Fibroblast of mammary gland (primary cell): ENCODE results near the gene NUDT12.

Source experiments
- DNase-seq: peaks from one replicate; pipeline ENCODE4 v3.0.0-alpha.2; 2010; ENCODE audit warnings: low read depth
- H3K4me3 ChIP-seq: 2 replicates; pipeline ENCODE4 v1.5.1; 2011; ENCODE audit warnings: low read depth, mild to moderate bottlenecking, low read length, moderate library complexity; ENCODE audit not compliant: control insufficient read depth
- CTCF ChIP-seq: conservative IDR thresholded peaks from 2 replicates; pipeline ENCODE4 v1.5.1; 2011; ENCODE audit warnings: low read depth, low read length, inconsistent platforms; ENCODE audit not compliant: control insufficient read depth, insufficient read depth

Gene NUDT12

GRCh38 chr5:103562453-103563157 is at the start of gene NUDT12:
TSS of gene NUDT12 (minus strand) at chr5:103562789. CDS start at chr5:103560248, 2,541 bp downstream.
- H3K4me3 ChIP-seq, result peak within 1 kb of the TSS; percentile 78
- DNase-seq, result peak; percentile 77

DNA sequence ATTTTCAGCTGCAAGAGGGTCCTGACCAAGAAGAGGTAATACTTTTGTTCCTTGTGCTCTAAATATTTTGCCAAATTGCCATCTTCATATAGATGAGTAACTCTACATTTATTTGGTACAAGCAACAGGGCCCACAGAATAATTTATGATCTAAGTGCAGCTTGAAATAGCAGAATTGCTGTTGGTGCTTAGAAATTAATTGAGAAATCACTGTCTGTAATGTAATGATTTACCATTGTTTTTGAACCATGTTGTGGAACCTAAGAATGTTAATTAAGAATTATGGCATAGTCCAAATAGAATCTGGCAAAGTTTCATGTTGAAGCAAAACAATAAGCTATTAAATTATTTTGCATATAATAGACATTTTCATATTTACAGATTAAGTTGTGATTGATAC is 44.8 kb upstream of the NUDT12 start:
- H3K4me3 ChIP-seq, result no peak overlapping the region
- no peak for DNase-seq
- TF ChIP-seq CTCF, result no peak

More at GRCh38 chr5:103562453-103563157, at the start of gene NUDT12:
- no peak for TF ChIP-seq CTCF

DNA sequence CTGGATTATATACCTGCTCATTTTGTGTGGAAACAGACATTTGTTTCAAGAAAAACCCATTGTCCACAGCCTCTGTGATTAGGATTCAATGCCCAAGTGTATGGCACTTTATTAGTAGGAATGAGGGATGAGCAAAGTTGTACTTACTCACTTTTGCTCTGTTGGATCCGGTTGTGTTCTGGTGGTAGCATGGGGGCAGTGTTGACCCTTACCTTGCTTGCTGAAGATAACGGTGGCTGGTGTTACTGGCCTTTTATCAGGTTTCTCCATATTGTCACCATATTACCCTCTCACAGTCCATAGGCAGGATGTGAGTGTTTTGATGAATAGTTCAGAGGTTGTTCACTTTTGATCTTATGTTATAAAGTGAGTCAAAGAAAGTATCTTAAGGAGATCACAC is 42.7 kb upstream of the NUDT12 start:
- DNase-seq, result no peak
- no peak overlapping the region for H3K4me3 ChIP-seq
- no peak for TF ChIP-seq CTCF

GRCh38 chr5:103602438-103602837 is 39.8 kb upstream of the NUDT12 start:
- H3K4me3 ChIP-seq, result no peak overlapping the region
- DNase-seq, result no peak
- TF ChIP-seq CTCF, result no peak

GRCh38 chr5:103601314-103601713 is 38.7 kb upstream of the NUDT12 start:
- no peak for TF ChIP-seq CTCF
- DNase-seq, result no peak
- no peak overlapping the region for H3K4me3 ChIP-seq

DNA sequence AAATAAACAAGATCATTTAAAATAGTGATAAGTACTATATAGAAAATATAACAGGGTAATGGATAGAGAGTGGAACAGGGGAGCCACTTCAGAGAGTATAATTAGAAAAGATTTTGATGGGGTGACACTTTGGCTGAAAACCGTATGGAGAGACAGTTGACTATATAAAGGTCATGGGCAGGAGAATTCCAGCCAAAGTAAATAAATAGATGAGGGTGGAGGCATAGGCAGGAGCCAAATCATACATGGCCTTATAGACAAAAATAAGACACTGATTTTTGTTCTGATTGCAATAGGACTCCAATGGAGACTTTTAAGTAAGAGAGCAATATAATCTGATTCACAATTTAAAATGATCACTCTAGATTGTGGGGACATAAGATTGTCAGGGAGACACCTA is 37.5 kb upstream of the NUDT12 start:
- no peak for TF ChIP-seq CTCF
- no peak overlapping the region for H3K4me3 ChIP-seq
- no peak for DNase-seq

DNA sequence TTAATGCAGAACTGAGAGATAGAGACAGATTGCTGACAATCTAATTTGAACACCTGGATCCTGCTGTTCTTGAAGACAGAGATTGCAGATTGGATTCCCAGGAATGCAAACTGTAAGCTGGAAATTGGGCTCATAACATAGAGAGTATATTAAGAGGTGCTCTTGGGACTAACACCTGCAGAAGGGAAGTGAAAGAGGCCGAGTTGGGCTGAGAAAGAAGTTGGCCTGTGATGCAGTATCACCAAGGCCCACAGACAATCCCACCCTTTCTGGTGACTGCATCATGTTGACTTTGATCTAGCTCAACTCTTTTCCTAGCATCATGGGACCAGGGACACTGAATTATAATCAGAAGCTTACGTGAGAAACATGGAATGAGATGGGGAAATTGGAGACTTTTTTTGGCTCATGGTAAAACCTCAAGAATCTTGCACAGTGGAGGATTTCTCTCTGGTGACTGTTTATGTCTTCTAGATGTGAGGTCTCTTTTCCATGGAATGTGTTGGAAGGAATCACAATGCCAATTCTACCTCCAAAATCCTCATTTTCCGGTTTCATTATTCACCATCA is 36.5 kb upstream of the NUDT12 start:
- TF ChIP-seq CTCF, result no peak
- no peak overlapping the region for H3K4me3 ChIP-seq
- peak; percentile 21 for DNase-seq
